PFSK-1 (cell line): ENCODE measurements around the gene PTPN4.

Source experiments
- FOXP2 ChIP-seq: optimal IDR thresholded peaks from 2 replicates; pipeline ENCODE3; 2011; ENCODE audit warnings: borderline replicate concordance, control low read depth, inconsistent platforms; ENCODE audit not compliant: insufficient read depth; ENCODE audit errors: extremely low read length, extremely low read depth
- POLR2AphosphoS5 ChIP-seq: IDR thresholded peaks from 2 replicates; pipeline ENCODE4 v1.6.1; 2012; ENCODE audit warnings: low read depth, mild to moderate bottlenecking, control low read depth, low read length, moderate library complexity
- REST ChIP-seq, 2 experiments: IDR thresholded peaks; 2 replicates each; pipeline versions ENCODE4 v1.6.1 to v1.8.0; 2011 to 2012; ENCODE audit warnings: low read depth in 2 of 2, low read length in 2 of 2, control low read depth in 1 of 2, inconsistent platforms in 1 of 2, mild to moderate bottlenecking in 1 of 2, moderate library complexity in 1 of 2; ENCODE audit not compliant: insufficient read depth in 1 of 2
- SIN3A ChIP-seq: IDR thresholded peaks from 2 replicates; pipeline ENCODE4 v1.6.1; 2012; ENCODE audit warnings: mild to moderate bottlenecking, low read length, moderate library complexity, borderline replicate concordance; ENCODE audit not compliant: insufficient read depth
- TAF1 ChIP-seq: IDR thresholded peaks from 2 replicates; pipeline ENCODE4 v1.6.1; 2012; ENCODE audit warnings: low read length, control low read depth, borderline replicate concordance; ENCODE audit not compliant: insufficient read depth

PTPN4 gene

GRCh38 chr2:119771331-119771730, 11.6 kb downstream of the PTPN4 start:
- TF ChIP-seq REST (IDR thresholded peaks at IDR 0.05; ENCODE audit: insufficient read depth in 1 of 2, low read depth in 2 of 2, low read length in 2 of 2), result no peak
- TF ChIP-seq FOXP2, result no peak
- TF ChIP-seq SIN3A, result no peak
- TF ChIP-seq TAF1, result no peak
- TF ChIP-seq POLR2AphosphoS5, result no peak

GRCh38 chr2:119772128-119772527, 12.4 kb downstream of the PTPN4 start:
- TF ChIP-seq FOXP2, result no peak
- TF ChIP-seq POLR2AphosphoS5, result no peak
- TF ChIP-seq REST (IDR thresholded peaks at IDR 0.05; ENCODE audit: insufficient read depth in 1 of 2, low read depth in 2 of 2, low read length in 2 of 2), result no peak
- no peak for TF ChIP-seq TAF1
- TF ChIP-seq SIN3A, result no peak

- TF ChIP-seq TAF1, result no peak
- TF ChIP-seq POLR2AphosphoS5, result no peak
- TF ChIP-seq REST (IDR thresholded peaks at IDR 0.05; ENCODE audit: insufficient read depth in 1 of 2, low read depth in 2 of 2, low read length in 2 of 2), result no peak
- no peak for TF ChIP-seq SIN3A
- no peak for TF ChIP-seq FOXP2
These were observed 13.0 kb downstream of the PTPN4 start for GRCh38 chr2:119772767-119773166.

GRCh38 chr2:119774026-119774425, 14.3 kb downstream of the PTPN4 start:
- TF ChIP-seq SIN3A, result no peak

GRCh38 chr2:119775102-119775501, 15.4 kb downstream of the PTPN4 start:
- TF ChIP-seq SIN3A, result no peak
- TF ChIP-seq POLR2AphosphoS5, result no peak
- TF ChIP-seq REST (IDR thresholded peaks at IDR 0.05; ENCODE audit: insufficient read depth in 1 of 2, low read depth in 2 of 2, low read length in 2 of 2), result no peak
- no peak for TF ChIP-seq FOXP2
- no peak for TF ChIP-seq TAF1
